Measurements from ENCODE around the gene FBXO40.

Gene FBXO40

GRCh38 chr3:121621491-121621890 is 28.3 kb downstream of the FBXO40 start:
- DNase-seq (ENCODE audit: low read depth) = no peak

- no peak for DNase-seq (ENCODE audit: low read depth)
Measured at GRCh38 chr3:121624147-121624899, 31.1 kb downstream of the FBXO40 start.

GRCh38 chr3:121626495-121626894 is 33.3 kb downstream of the FBXO40 start:
- no peak for DNase-seq (ENCODE audit: low read depth)

GRCh38 chr3:121627211-121627610 is 34.0 kb downstream of the FBXO40 start:
- no peak for DNase-seq (ENCODE audit: low read depth)

DNA sequence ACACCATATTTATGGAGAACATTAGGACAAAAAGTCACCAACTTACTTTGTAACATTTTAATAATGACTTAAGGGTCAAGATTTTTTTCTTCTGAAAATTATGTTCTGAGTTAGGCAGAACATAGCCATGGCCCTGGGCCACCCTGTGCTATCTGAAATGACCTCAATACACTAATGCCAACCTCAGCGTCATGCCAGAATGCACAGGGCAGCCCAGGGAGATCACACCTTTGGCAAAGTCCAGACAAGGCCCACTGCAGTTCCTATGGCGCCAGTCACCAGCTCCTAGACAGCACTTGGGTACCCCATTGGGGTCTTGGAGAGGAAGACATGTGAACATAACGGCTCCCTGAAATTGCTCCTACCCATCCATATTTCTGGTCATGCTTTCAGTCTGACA is 34.4 kb downstream of the FBXO40 start:
- no peak for DNase-seq (ENCODE audit: low read depth)

DNA sequence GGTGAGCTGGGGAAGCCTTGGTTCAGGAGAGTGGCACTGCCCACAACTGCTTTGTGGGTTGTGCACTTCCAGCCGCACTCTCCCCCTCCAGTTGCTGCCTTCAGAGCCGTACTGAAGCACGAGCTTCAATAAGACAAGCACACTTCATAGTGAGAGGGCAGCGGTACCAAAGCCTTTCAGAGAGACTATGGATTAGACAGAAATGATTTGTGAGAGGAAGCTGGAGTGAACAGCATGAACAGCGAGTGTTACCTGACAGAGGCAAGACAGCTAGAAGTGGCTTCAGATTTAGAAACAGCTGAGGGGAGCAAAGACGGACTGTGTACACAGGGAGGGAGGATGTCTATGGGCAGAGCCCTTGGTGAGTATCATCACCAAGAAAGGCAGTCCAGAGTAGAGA is 36.4 kb downstream of the FBXO40 start:
- DNase-seq (ENCODE audit: low read depth) = no peak

DNA sequence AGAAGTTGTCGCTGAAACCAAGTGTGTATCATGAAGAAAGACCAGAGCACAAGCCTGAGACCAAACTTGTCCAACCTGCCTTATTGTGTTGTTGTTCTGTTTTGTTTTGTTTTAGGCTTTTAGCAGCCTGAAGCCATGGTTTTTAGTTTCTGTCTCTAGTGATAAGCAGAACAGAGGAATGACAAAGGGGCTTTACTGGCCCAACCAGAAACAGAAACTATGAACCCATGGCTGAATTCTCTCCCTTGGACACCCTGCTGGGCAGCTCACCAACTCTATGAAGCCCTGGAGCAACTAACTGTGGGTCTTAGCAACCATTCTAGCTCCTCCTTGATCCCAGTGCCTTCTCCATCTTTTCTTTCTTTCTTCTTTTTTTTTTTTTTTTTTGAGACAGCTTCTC is 37.2 kb downstream of the FBXO40 start:
- DNase-seq (ENCODE audit: low read depth) = no peak

DNA sequence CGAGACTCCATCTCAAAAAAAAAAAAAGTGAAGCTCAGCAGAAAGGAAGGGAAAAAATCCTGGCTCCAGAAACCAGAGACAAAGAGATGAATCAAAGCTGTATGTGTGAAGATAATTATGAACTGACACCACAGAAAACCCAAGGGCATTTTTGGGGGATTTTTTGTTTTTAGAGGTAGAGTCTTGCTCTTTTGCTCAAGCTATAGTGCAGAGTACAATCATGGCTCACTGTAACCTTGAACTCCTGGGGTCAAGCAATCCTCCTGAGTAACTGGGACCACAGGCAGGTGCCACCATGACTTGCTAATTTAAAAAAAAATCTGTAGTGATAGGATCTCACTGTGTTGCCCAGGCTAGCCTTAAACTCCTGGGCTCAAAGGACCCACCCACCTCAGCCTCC is 44.7 kb downstream of the FBXO40 start:
- DNase-seq (ENCODE audit: low read depth) = no peak

DNA sequence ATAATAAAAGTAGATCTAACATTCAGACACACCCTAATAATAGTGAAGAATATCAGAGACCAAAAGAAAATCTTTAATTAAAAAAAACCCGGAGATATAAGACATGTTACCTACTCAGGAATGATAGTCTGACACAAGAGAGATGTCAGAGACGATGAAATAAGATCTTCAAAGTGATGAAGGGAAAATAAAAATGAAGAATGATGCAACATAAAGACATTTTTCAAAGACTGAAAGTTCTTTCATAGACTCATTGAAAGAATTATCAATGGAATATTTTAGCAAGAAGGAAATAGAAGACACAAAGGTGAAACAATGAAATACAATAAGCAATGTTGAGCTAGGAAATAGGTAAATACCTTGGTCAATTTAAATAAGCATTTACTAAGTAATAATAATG is 47.9 kb downstream of the FBXO40 start:
- DNase-seq (ENCODE audit: low read depth) = no peak

GRCh38 chr3:121642601-121643314 is 49.6 kb downstream of the FBXO40 start:
- DNase-seq (ENCODE audit: low read depth) = no peak

DNA sequence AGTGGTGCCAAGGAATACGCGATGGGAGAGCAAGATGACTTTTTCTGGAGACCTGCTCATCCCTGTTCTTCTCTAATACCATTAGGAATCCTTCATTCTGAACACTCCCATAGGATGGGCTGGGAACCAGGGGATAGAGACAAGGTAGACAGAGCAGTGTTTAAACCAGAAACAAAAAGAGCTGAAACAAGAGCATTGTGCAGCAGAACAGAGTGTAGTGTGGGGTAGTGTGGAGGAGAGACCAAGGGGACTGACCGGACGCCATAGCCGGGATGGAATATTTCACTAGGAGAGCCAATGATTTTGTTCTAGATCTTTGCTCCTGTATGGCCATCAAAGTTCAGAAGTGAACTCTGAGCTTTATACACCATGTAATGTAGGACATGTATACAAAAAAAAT is 51.9 kb downstream of the FBXO40 start:
- no peak for DNase-seq (ENCODE audit: low read depth)

DNA sequence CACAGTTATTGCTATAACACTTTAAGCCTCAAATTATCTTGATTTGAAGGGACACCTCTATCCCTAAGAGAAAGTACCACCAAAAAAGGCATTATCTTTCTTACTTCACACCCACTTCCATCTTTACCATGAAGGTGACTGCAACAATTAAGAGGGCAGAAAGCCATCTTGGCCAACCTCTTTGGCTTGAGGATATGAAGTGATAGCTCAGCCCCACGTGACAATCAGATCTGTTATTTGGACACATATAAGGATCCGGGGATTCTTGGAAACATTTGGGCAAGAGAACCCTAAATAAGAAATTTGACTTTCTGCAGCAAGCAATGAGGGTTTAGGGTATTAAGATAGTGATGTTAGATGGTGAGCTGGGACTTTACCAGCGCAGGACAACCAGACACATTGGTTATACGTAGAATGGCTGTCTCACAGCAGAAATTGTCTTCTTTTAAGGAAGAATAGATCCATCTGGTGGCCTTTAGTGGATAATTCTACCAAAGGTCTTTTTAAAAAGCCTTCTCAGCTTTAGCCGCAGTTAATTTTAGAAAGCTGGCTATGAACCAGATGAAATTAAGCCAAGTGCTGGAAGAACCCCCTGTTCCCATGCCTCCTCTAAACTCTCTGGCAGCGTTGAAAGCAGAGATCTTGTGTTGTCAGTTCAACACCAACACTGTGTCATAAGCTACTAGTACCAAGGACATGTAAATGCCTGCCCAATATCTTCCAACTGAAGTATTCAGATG is 55.2 kb downstream of the FBXO40 start:
- no peak for DNase-seq (ENCODE audit: low read depth)

GRCh38 chr3:121649645-121650044 is 56.5 kb downstream of the FBXO40 start:
- DNase-seq (ENCODE audit: low read depth) = peak; percentile 25

DNA sequence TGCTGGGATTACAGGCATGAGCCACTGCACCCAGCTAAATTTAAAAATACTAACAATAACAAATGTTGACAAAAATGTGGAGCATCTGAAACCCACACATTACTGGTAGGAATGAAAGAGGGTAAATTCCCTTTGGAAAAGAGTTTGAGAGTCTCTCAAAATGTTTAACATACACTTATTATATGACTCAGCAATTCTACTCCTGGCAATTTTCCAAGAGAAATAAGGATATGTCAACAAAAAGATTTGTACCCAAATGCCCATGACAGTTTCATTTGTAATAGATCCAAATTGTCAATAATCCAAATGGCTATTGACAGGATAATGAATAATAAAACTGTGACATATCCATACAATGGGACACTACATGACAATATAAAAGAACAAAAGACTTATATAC is 58.5 kb downstream of the FBXO40 start:
- no peak for DNase-seq (ENCODE audit: low read depth)

DNA sequence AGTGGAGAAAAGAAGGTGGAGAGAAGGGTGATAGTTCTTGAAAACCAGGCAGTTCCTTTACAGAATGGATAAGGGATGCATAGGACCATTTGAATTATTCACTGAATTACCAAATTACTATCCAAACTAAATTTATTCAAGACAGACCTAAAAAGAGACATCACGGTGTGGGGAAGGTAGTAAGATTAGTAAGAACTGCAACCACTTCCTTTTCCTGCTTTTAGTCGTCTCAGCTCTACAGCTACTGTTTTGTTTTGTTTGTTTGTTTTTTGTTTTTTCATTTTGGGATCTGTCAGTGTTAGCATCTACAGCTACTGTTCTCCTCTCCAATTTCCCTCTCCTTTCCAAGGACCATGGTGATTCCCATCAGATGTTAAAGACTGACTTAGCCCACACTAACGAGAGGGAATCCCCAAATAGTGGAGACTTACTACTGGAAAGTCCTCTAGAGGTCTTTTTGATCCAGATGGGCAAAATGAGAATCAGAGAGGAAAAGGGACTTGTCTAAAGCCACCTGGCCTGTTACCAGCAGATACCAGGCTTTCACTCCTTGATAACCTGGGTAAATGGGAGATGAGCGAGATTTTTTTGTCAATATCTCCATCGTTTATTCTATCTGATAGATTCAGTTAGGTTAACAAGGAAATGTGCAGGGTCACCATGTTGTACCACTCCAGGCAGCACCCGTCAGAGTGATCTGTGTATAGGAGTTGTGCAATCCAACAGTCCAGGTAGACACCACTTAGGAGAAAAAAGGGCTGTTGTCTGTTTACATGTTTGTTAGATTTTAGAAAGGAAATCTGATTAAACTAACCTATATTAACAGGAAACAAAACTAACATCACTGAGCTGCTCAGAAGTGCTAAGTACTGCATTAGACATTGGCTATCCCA is 61.6 kb downstream of the FBXO40 start:
- DNase-seq (ENCODE audit: low read depth) = no peak

- DNase-seq (ENCODE audit: low read depth) = no peak
Measured at GRCh38 chr3:121658716-121659435, 65.7 kb downstream of the FBXO40 start.

DNA sequence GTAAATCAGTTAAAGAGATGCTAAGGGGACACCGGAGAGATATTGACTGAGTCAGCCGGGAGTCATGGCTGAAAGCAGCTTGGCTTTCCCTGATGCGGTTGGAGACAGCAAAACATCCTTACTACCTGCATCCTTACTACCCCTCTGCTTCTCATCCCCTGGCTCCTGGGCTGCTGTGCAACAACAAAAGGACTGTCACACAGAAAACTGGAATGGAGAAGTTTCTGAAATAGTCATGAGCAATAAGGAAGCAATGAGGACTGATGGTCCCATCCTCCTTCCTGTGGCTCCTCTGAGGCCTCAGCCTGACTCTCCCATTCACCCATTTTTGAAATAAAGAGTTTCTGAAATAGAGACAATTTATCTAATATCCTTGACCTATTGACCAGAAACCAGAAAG is 66.4 kb downstream of the FBXO40 start:
- DNase-seq (ENCODE audit: low read depth) = no peak

DNA sequence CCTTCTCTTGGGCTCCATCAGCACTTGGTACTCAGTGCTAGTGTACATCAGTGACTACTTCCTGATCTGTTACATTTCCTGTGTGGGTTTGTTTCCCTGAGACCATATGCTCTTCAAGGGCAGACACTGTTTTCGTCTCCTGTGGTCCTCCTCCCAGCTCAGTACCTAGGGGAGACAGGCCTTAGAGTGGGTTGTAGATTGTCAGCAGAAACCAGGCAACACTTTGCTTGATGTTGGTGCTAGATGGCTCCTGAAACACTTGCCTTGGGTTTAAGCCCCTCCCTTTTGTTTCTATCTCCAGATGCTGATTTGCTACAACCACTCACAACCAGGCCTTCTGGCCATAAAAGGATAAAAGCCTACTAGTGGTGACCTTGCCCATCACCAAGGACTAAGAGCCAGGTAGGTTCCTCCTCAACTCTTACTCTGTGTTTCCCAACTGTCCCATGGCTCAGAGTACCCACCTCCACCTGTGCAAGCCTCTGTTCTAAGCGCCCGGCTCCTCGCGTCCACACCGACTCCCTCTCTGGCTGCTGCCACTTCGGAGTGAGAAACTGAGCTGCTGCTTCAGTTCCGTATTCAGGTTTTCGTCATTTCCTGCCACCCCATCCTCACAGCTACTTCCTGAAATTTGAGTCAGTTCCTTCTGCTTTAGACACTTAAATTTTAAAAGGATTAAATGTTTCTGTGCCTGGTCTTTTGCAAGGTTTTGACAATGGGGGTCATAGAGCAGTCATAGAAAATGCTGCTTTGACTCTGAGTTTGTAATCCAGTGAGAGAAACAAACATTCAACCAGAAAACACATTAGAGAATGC is 67.4 kb downstream of the FBXO40 start, which contains the start of gene HCLS1:
Gene HCLS1, minus strand, starts transcription at position 548 of the 816 bp plus-strand sequence. CDS start 2,556 bp downstream, outside the sequence.
- DNase-seq (ENCODE audit: low read depth) = no peak

DNA sequence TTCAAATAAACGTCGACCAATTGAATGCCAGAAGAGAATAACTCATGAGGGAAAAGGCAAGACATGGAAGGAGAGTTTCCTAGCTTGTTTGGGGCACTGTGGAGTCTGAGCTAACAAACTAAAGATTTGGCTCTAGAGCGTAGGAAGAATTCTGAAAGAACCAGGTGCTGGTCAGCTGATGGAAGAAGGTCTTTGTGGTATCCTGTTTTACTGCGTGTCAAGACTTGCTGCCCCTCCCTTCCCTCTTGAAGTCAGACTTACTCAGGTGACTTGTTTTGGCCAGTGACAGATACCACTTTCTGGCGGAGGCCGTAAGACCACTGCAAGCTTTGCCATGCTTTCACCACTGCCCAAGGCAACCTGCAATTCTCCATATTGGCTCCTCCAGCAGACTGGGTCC is 68.2 kb downstream of the FBXO40 start:
- DNase-seq (ENCODE audit: low read depth) = no peak

- no peak for DNase-seq (ENCODE audit: low read depth)
Measured at GRCh38 chr3:121662742-121663141, 69.6 kb downstream of the FBXO40 start.
